Measurements from ENCODE around the gene LRG1. TPM values are rescaled to one million over a fixed set of nuclear protein-coding genes. Genes with fewer than 3 reads are reported as not detected.

LRG1 gene
- total and polyA plus RNA-seq, 2 of the 13 experiments (the other 11 are each of a cell fraction or from before 2014, with no cell fraction given): 12.0 to 39.3 TPM

GRCh38 chr19:4583961-4584669, 44.3 kb upstream of the LRG1 start (continued):
- TF ChIP-seq RELA (CRISPR knock-in tag; IDR thresholded peaks at IDR 0.05): no peak
- peak; percentile 92 for TF ChIP-seq MYNN (CRISPR knock-in tag; IDR thresholded peaks at IDR 0.05; ENCODE audit: low read depth)
- TF ChIP-seq, protein P1, sequence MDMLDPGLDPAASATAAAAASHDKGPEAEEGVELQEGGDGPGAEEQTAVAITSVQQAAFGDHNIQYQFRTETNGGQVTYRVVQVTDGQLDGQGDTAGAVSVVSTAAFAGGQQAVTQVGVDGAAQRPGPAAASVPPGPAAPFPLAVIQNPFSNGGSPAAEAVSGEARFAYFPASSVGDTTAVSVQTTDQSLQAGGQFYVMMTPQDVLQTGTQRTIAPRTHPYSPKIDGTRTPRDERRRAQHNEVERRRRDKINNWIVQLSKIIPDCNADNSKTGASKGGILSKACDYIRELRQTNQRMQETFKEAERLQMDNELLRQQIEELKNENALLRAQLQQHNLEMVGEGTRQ (IDR thresholded peaks at IDR 0.05; ENCODE audit: low read depth, low read length): no peak
- TF ChIP-seq, protein P1 (CRISPR knock-in tag; IDR thresholded peaks at IDR 0.05; ENCODE audit: borderline replicate concordance): no peak; the same call in 1 of the 2 replicates
- TF ChIP-seq, protein P2, sequence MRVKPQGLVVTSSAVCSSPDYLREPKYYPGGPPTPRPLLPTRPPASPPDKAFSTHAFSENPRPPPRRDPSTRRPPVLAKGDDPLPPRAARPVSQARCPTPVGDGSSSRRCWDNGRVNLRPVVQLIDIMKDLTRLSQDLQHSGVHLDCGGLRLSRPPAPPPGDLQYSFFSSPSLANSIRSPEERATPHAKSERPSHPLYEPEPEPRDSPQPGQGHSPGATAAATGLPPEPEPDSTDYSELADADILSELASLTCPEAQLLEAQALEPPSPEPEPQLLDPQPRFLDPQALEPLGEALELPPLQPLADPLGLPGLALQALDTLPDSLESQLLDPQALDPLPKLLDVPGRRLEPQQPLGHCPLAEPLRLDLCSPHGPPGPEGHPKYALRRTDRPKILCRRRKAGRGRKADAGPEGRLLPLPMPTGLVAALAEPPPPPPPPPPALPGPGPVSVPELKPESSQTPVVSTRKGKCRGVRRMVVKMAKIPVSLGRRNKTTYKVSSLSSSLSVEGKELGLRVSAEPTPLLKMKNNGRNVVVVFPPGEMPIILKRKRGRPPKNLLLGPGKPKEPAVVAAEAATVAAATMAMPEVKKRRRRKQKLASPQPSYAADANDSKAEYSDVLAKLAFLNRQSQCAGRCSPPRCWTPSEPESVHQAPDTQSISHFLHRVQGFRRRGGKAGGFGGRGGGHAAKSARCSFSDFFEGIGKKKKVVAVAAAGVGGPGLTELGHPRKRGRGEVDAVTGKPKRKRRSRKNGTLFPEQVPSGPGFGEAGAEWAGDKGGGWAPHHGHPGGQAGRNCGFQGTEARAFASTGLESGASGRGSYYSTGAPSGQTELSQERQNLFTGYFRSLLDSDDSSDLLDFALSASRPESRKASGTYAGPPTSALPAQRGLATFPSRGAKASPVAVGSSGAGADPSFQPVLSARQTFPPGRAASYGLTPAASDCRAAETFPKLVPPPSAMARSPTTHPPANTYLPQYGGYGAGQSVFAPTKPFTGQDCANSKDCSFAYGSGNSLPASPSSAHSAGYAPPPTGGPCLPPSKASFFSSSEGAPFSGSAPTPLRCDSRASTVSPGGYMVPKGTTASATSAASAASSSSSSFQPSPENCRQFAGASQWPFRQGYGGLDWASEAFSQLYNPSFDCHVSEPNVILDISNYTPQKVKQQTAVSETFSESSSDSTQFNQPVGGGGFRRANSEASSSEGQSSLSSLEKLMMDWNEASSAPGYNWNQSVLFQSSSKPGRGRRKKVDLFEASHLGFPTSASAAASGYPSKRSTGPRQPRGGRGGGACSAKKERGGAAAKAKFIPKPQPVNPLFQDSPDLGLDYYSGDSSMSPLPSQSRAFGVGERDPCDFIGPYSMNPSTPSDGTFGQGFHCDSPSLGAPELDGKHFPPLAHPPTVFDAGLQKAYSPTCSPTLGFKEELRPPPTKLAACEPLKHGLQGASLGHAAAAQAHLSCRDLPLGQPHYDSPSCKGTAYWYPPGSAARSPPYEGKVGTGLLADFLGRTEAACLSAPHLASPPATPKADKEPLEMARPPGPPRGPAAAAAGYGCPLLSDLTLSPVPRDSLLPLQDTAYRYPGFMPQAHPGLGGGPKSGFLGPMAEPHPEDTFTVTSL (CRISPR knock-in tag; IDR thresholded peaks at IDR 0.05; ENCODE audit: borderline replicate concordance): 0 out of 2 replicates have a peak, but pooled peaks have one; percentile 43
- TF ChIP-seq TBL1XR1 (IDR thresholded peaks at IDR 0.05; ENCODE audit: borderline replicate concordance, low read length, partially characterized antibody): no peak
- TF ChIP-seq ZNF574 (CRISPR knock-in tag; IDR thresholded peaks at IDR 0.05): peak; percentile 84
- TF ChIP-seq ETV6 (CRISPR knock-in tag; conservative IDR thresholded peaks at IDR 0.05): peak; percentile 92; the same call in 1 of the 2 replicates
- TF ChIP-seq ERF (CRISPR knock-in tag; IDR thresholded peaks at IDR 0.05): peak; percentile 63; the same call in 1 of the 2 replicates
- TF ChIP-seq RNF2 (conservative IDR thresholded peaks at IDR 0.05; ENCODE audit: low read depth): no peak
- peak; percentile 53; the same call in 1 of the 2 replicates for TF ChIP-seq ELF3 (CRISPR knock-in tag; IDR thresholded peaks at IDR 0.05)
- peak; percentile 37; the same call in 1 of the 2 replicates for TF ChIP-seq ZNF230 (CRISPR knock-in tag; IDR thresholded peaks at IDR 0.05)
- no peak for TF ChIP-seq DMTF1 (CRISPR knock-in tag; IDR thresholded peaks at IDR 0.05)
